Measurements from ENCODE around the gene KLF9.

DNA sequence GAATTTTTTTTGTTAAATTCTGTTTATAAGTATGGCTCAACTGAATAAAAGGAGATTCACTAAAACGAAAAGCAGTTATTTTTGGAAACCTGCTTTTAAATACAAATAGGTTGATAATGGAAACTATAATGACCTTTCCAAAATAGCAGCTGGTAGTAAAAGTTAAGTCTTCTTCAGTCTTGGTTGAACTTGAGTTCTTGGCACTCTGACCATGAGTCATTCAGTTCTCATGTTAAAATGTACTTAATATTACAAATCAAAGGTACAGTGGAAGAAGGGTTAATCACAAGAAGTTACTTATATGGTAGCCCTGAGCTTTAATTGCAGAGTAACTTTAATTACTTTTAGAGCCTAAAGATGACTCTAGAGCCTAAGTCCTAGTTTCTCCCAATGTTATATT is 62.1 kb downstream of the KLF9 start:
- TF ChIP-seq, protein P1, sequence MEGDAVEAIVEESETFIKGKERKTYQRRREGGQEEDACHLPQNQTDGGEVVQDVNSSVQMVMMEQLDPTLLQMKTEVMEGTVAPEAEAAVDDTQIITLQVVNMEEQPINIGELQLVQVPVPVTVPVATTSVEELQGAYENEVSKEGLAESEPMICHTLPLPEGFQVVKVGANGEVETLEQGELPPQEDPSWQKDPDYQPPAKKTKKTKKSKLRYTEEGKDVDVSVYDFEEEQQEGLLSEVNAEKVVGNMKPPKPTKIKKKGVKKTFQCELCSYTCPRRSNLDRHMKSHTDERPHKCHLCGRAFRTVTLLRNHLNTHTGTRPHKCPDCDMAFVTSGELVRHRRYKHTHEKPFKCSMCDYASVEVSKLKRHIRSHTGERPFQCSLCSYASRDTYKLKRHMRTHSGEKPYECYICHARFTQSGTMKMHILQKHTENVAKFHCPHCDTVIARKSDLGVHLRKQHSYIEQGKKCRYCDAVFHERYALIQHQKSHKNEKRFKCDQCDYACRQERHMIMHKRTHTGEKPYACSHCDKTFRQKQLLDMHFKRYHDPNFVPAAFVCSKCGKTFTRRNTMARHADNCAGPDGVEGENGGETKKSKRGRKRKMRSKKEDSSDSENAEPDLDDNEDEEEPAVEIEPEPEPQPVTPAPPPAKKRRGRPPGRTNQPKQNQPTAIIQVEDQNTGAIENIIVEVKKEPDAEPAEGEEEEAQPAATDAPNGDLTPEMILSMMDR (conservative IDR thresholded peaks at IDR 0.05; ENCODE audit: low read length), result no peak
- no peak for TF ChIP-seq EZH2phosphoT487 (IDR thresholded peaks at IDR 0.05; ENCODE audit: borderline replicate concordance, low read depth, low read length)

Data from OCI-LY7 (cell line).